ENCODE data around the gene SGTA.

DNA sequence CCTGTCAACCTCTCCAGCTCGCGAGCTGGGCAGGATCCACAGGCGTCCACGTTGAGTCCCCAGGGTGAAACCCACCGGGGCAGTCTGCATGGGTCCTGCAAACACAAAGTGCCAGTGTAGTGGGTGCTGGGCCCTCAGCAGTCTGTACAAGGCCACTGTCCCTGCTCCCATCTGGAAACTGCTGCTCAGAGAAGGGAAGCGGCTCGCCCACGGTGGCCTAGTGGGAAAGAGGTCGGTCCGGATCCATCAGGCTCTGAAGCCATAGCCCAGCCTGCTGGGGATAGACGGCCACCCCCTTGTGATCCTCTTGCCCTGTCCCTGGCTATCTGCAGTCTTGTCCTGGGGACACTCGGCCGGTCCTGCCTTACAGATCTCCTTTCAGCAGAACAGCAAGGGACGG is 59.3 kb downstream of the SGTA start:
- TF ChIP-seq CTCF (IDR thresholded peaks at IDR 0.05; ENCODE audit: insufficient read depth, low read length, poor library complexity, severe bottlenecking) (no peak), EZH2phosphoT487 (conservative IDR thresholded peaks at IDR 0.05; ENCODE audit: low read length) (no peak)

Data from SU-DHL-6 (cell line).